Measurements from ENCODE around the gene AMPD1.

The AMPD1 gene

GRCh38 chr1:114641377-114641776 lies 54.0 kb downstream of the AMPD1 start:
- no peak for DNase-seq (ENCODE audit: low read depth in 1 of 2, low spot score in 1 of 2)

GRCh38 chr1:114638910-114639309 lies 56.4 kb downstream of the AMPD1 start:
- DNase-seq (ENCODE audit: low read depth in 1 of 2, low spot score in 1 of 2) = no peak

GRCh38 chr1:114632427-114632826 lies 62.9 kb downstream of the AMPD1 start:
- DNase-seq (ENCODE audit: low read depth in 1 of 2, low spot score in 1 of 2) = no peak

GRCh38 chr1:114627107-114627506 lies 68.2 kb downstream of the AMPD1 start:
- no peak for DNase-seq (ENCODE audit: low read depth in 1 of 2, low spot score in 1 of 2)

GRCh38 chr1:114623364-114623763 lies 72.0 kb downstream of the AMPD1 start:
- DNase-seq (ENCODE audit: low read depth in 1 of 2, low spot score in 1 of 2) = no peak

Measured in activated CD4-positive, alpha-beta T cell treated with anti-CD3 and anti-CD28 coated beads, Interleukin-2, amount 50 U/mL, for 24 hours (primary cell).